ENCODE data around the gene MRGPRX2.

Gene MRGPRX2

DNA sequence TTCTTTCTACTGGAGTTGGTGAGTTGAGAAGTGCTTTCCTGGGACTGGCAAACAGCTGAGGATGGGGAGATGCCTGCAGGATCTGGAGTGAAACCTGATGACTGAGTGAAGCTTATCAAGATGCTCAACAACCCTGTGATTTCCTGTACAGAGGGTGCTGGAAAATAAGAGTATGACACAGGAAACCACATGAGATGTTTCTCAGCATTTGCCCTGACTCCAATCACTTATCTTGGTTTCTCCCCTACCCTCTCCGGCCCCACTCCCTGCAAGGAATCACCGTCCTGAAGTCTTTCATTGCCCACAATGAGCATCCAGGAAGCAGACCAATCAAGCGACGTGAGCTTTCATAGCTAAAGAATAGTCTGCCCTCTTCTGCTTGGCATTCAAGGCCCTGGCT, at the start of gene MRGPRX2:
TSS of gene MRGPRX2 (minus strand) at position 89 of the 400 bp plus-strand sequence. CDS start 4,315 bp downstream, outside the sequence.
- DNase-seq: no peak

DNA sequence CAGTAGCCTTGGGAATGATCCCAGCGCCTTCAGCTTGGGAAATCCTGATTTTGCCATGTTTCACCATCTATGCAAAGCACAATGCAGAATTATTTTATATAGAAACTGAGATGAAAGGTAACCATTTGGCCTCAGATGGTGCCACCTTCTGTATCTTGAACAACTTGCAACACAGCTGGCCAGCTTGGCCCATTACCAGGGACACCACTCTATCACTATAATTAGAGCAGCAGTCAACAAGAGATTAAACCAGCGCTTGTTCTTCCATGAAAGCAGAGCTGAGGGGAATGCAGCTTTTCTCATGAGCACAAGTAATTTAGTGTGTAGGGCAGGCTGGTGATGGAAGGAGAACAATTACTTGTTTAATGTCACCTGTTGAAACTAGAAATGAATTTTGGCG, 49.8 kb upstream of the MRGPRX2 start:
- DNase-seq: no peak

DNA sequence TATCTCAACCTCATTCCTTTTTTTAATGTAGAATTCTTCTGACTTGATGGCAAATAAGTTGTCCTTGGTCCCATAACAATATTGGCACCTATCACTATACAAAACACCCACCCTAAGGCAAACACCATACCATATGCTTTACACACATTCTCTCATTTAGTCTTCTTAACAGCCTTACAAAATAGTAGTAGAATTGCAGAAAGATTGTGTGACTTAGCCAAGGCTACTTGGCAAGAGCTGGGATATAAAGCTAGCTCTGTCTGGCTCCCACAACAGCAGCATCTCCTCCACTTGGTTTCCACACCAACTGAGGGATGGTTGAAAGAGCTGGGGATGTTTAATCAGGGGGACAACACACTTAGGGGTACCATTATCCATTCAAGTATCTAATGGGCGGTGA, 46.6 kb upstream of the MRGPRX2 start:
- no peak for DNase-seq

DNA sequence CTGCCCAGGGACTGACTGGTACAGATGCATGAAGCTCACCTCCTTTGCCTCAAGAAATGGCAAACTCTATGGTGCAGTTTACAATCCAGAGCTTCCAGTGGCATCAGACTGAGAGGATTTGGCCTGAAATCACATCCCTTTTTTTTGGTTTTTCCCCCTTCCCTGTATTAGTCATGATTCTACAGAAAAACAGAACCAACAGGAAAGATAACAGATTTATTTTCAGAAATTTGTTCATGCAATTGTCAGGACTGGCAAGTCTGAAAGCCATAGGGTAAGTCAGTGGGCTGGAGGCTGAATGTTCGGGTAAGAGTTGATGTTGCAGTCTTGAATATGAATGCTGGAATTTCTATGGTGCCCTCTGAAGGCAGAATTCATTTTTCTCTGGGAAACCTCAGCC, 44.5 kb upstream of the MRGPRX2 start:
- no peak for DNase-seq

DNA sequence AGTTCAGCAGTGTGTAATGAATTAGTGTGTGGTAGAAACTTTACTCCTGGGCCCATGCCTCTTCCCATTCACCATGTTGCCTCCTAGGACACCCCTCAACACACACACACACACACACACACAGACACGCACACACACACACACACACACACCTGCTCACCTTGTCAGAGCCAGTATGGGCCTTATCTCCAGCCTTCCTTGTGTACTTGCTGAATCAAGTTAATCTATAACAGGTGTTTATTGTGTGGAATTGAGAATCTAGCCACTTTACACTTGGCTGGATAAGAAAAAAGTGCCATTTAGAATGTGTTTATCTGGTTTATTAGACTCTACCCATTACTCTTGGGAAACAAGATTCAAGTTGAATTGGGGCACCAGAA, 42.0 kb upstream of the MRGPRX2 start:
- no peak for DNase-seq

DNA sequence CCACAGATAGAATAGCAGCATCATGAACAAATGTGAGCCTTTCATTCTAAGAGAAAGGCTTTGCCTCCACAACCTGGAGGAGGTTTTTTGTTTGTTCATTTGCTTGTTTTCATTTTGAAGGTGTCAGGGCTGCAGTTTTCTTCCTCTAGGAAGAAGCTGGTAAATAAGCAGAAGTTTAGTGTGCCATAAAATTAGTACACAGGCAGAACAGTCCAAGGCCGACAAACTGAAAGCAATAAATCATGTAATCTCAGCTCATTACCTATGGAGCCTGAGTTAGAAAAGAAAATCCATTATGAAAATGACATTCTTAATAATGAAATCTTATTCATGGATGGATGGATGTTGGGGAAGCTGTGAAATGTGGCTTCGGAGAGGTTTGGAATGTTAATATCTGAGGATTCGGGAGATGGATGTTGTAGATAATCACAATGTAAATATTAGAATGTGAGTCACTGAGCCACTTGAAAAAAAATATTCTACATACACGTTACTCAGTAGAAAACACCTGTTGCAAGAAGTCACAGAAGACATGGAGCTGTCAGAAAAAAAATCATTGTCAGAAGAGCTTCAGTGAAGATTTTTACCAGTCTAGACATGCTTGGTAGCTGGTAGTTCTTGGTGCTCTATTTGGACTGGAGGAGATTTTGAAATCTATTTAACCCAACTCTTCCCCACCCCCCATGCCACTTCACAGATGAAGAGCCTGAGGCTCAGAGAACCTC, 41.4 kb upstream of the MRGPRX2 start:
- no peak for DNase-seq

DNA sequence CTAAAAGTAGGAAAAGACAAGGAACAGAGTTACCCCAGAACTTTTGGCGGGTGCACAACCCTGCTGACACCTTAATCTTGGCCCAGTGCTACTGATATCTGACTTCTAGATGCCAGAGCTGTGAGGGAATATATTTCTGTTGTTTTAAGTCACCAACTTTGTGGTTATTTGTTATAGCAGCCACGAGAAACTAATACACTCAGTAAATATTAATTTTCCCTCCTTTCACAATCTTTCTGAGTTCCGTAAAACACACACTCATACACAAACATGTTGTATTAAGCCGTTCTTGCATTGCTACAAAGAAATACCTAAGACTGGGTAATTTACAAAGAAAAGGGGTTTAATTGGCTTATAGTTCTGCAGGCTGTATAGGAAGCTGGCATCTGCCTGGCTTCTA, 40.4 kb upstream of the MRGPRX2 start:
- no peak for DNase-seq

DNA sequence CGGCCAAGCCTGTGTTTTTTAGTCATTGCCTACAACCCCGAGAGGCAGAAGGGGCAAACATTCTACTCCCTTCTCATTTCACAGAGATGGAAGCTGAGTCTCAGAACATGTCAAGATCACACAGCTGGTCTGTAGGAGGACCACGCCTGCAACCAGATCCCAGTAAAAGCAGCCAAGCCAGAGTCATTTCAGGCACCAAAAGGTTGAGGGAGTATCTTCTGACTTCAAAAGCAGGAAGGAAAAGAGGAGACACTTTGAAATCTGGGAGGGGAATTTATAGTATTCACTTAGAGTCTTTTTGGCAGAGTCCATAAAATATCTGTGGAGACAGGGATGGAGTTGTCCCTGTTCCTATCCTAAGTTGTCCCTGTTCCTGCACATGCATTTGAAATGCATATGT, 38.6 kb upstream of the MRGPRX2 start:
- no peak for DNase-seq

DNA sequence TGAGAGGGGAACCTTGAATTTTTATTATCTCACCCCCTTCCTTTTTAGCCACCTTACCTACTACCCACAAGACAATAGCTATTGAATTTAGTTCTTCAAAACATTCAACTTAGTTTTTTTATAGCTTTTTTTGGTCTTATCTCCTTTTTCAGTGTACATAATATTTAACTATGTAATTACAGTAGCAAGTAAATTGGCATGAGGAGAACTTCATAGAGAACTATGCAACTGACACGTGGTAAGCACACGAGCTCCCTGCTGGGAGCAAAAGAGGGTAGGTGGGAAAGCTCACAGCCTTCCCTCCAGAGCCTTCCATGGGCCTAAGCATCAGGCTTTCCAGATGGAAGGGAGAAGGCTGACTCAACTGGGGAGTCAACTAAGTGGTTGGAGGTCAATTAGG, 34.3 kb upstream of the MRGPRX2 start:
- no peak for DNase-seq

DNA sequence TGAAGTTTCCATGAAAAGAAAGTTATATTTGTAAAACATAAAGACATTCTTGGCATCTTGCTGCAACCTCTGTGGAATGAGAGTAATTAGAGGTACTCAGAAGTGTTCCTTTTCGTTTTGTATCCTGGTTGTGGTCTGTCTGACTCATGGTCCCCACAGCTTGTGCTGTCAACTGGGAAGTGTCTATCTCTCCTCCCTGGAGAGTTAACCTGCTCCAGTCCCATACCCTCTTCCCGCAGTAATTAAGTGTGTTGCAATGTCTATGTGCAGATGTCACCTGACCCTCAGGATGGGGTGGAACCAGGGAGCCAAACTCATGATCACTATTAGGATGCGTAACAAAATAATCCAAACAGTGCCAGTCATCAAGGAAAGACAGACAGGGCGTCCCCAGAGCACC, 33.5 kb upstream of the MRGPRX2 start:
- no peak for DNase-seq

DNA sequence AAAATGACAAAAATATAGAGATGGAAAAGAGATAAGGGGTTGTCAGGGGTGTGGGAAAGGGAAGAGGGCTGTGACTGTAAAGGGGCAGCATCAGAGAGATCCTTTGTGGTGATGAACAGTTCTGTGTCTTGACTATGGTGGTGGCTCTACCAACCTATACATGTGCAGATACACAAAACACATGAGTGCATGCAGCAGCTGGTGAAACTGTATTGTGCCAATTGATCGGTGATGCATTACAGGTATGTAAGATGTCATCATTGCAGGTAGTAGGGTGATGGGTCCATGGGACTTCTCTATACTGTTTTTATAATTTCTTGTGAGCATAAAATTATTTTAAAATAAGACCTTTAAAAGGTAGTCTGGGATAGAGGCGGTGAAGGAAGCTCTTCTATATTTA, 32.3 kb upstream of the MRGPRX2 start:
- no peak for DNase-seq

DNA sequence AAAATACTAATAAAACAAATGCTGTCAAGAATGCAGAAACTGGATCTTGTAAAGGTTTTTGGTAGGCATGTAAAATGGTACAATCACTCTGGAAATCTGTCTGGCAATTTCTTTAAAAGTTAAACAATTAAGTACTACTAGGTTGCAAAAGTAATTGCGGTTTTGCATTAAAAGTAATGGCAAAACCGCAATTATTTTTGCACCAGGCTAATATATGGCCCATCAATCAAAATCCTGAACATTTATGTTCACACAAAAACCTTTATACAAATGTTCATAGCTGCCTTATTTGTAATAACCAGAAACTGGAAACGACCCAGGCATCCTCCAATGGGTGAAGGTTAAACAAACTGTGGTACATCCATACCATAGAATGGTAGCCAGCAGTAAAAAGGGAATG, 31.8 kb upstream of the MRGPRX2 start:
- DNase-seq: no peak

DNA sequence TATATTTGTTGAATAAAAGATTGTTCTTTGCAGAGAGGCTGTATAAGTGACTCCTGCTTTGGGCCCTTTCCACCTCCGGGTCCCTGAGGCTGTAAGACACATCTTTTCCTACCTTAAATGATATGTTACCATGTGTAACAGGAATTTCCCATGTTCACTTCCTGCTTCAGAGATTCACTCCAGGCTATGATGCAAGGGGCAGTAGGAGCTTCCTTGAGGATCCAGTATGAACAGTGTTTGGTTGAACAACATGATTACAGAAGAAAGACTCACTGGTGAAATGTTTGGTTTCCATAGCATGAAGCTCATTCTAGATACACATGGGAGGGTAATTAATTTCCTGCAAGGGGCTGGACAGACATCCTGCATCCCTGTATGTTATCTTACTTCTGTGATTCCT, 30.8 kb upstream of the MRGPRX2 start:
- no peak for DNase-seq

DNA sequence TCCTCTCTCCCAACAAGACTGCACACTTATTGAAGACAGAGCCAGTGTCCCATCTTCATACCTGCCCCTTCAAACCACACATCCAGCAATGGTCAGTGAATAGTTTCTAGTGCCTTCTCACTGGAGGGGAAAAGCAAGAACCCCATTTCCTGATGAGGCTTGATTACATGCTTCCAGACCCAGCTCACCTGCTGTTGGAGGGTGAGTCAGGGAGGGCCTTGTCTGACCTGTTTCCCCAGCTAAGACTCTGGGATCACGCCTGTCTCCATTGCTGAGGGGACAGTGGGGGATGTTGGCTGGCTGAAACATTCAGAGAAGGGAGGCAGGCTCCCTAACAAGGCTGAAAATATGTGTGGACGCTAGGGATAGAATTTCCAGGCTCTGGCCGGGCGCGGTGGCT, 28.9 kb upstream of the MRGPRX2 start:
- no peak for DNase-seq

DNA sequence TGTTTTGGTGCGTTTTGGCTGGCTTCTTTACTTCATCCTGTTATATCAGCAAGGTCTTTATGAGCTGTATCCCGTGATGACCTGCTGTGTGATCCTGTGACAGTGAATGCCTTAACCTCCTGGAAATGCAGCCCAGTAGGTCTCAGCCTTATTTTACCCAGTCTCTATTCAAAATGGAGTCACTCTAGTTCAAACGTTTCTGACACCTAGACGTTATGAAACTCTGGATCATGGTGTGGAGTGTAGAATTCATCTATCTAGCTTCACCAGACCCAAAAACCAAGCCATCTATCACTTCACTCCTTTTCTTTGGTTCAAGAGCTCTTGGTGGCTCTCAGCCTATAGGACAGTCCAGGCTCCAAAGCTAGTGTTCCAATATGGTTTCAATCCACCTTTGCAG, 28.3 kb upstream of the MRGPRX2 start:
- DNase-seq: no peak

DNA sequence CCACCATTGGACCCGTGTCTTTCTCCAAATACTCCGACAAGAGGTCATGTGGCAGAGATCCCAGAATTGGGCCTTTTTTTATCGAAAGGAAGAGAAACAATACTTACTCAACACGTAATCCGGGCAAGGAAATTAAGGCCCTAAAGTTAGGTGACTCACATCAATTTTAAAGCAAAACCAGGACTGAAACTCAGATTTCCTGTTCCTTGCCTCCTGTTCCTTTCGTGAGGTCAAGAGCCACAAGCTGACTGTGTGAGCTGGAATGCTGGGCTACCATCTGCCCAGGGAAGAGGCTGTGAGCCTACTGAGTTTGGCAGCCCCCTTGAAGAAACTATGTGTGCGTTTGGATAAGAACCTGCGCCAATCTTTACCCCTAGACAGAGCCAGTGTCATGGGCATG, 27.1 kb upstream of the MRGPRX2 start:
- DNase-seq: no peak

DNA sequence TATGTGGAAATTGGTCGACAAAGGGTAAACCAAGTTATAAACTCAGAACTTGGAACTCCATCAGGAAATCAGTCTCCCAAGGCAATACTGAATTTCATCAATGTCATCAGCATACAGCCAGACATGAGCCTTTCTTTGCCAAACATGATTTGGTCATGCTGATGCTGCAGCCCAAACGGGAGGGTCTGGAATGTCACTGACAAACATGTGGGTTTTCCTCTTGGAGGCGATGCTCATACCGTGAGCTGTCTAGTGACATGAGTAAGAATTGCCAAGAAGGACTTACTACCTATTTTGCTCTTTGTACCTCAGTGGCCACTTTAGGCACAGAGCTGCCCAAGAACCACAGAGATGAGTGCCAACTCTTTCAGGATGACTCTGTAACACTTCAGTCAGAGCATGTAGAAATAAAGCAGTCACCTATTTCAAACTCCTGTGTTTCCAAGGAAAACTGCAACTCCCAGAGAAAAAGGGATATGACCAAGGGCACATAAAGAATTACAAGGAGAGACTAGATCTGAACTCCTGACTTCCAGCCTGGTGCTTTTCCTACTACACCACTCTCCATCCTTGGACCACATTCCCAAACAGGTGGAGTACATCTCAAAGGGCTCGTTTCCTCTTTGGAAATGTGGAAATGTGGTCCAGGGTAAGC, 24.3 kb upstream of the MRGPRX2 start:
- DNase-seq: no peak

DNA sequence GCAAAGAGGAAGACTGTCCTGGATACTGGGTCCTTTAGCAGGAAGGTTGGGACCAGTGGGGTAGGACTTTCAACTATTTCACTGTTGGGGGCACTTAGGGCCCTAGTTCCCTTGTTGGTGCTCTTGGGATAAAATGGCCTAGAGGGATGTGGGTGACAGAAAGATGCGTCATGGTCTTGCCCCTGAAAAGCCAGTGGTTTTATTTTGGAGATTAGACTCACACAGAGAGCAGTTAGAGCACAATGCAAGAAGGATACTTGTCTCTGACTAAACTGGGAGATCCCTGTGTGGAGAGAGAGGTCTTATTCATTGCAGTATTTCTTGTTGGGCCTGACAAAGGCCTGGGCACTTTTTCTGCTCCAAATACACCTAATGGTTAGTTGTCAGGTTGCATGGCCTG, 22.6 kb upstream of the MRGPRX2 start:
- no peak for DNase-seq

DNA sequence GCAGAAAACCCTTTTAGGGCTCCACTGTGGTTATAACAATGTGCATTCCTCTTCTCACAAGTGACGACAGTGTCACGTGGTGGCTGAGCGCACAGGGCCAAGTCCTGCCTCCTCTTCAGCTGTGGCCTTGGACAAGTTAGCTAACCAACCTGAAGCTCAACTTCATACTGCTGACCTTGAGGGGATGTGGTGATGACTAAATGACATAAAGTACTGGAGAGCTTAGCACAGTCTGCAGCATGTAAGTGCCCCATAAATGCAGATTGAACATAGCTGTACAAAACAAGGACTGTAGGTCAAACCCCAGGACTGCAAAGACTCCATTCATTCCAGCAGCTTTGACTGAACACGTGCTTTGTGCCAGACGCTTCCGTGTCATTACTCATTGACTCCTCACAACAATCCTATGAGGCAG, 20.1 kb upstream of the MRGPRX2 start:
- no peak for DNase-seq

DNA sequence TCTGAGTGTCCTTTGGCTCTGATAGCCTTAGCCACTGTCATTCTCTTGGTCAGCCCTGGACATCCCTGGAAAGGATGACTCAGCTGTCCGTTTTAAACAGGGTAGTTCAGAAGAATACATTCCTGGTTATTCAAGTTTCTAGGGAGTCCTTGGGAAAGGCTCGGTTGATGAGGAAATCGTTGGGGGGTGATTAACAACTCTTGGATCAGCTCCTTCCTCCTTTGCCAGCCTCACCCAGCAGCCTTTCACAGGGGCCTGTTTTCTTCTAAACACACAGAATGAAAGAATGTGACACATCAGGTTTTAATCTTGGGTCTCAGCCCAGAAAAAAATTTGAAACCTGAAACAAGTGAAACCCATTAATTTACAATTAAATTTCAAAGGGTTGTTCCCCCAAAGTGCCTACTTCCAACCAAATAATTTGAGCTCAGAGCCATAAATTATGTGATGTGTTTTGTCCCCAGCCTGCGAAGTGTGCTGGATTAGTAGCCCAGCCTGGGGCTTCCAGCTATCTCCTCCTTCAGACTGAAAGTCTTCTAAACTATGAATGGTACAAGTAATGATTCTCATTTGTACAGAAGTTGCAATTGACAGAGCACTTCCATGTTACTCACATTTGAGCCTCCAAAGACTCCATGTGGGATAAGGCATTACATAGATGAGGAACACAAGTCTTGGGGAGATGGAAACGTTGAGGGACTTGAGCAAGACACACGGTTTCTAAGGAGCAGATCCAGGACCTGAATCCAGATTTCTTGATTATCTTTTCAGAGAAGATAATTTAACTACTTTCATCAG, 19.3 kb upstream of the MRGPRX2 start:
- no peak for DNase-seq

DNA sequence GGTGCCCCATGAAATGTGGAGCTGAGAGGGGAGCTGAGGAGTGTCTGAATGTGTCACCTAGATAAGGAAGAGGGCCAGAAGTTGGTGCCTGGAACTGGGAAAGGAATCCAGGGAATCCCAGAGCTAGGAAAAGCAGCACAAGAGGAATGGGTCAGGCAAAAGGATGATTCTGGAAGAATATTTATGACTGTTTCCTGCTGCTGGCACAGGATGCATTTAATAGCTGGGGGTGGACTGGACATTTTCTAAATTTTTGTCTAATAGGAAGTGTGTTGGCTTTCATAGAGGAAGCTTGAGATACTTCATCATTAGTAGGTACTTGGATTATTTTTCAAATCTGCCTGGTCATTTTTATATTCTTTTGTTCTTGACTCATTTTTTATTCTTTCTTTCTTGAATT, 17.4 kb upstream of the MRGPRX2 start:
- DNase-seq: no peak

DNA sequence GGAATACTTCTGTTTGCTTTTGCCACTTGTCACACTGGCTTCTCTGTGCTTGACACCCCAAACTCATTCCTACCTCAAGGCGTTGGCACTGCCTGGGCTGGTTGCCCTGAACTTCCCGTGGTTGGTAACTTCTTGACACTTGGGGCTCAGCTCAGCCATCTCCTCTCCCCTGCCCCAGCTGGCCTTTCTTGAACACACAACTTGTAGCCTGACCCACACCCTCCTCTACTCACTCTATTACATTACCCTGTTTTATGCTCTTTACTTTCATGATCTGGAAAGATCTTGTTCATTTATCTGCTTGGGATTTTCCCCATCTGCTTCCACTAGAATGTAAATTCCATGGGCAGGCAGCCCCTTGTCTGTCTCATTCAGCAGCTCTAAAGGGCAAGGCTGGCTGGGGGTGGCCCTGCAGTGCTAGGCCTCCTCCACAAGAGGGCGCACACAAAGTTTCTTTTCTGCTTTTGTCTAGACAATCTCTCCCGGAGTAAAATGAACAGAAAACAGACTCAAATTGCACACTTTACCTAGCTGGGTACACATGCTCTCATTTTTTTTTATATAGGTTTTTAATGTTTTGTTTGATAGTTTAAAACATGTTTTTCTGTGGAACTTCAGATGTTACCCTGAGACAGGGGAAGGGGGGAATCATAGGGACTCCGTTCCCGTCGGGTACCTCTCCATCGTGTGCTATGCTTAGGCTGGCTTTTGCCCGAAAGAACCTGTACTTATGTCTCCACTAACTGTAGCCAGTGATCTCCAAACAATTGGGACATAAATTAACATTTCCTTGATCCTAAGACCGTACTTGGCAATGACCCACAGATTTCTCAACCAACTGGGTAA, 16.4 kb upstream of the MRGPRX2 start:
- no peak for DNase-seq

DNA sequence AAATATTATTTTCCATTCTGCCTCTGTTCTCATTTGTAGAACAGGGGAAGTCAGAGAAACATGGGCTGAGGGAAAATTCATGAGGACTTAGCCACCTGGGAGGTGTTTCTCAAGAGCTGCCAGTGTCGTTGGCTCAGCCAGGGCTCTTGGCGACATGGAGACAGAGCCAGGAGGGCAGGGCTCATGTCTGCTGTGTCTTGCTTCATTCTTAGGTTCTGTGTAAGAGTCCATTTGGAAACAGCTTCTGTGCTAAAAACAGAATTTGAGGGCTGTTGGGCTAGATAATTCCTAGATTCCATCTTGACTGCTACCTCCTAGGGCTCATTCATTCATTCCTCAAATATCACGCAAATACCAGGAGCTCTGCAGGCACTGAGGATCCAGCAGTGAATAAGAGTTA, 15.1 kb upstream of the MRGPRX2 start:
- DNase-seq: no peak
